Gastroesophageal sphincter (tissue), 3 donors: ENCODE data around the gene EXOC3L1.

Experiments used
- EP300 ChIP-seq: sonication (generic); formaldehyde crosslinking; IDR thresholded peaks from one replicate; pipeline ENCODE4 v1.6.1; 2017; ENCODE audit warnings: antibody characterized with exemption, mild to moderate bottlenecking
- POLR2A ChIP-seq, 2 donors: fragments of 450-650 bp; IDR thresholded peaks; one replicate each; pipeline ENCODE4 v1.6.1; 2017; ENCODE audit warnings: antibody characterized with exemption in 2 of 2, mild to moderate bottlenecking in 2 of 2, moderate library complexity in 1 of 2
- POLR2AphosphoS5 ChIP-seq: sonication (generic); formaldehyde crosslinking; IDR thresholded peaks from one replicate; pipeline ENCODE4 v1.6.1; 2017; ENCODE audit warnings: antibody characterized with exemption
- TF ChIP-seq, protein P1 (sequence below), 4 experiments: fragments of 200-600 bp in 2 of 4; fragments of 450-650 bp in 2 of 4; sonication (generic) in 1 of 4; IDR thresholded peaks; one replicate each; pipeline ENCODE4 v1.5.1; 2017 to 2019; ENCODE audit warnings: antibody characterized with exemption in 4 of 4, mild to moderate bottlenecking in 2 of 4, moderate library complexity in 2 of 4

DNA sequence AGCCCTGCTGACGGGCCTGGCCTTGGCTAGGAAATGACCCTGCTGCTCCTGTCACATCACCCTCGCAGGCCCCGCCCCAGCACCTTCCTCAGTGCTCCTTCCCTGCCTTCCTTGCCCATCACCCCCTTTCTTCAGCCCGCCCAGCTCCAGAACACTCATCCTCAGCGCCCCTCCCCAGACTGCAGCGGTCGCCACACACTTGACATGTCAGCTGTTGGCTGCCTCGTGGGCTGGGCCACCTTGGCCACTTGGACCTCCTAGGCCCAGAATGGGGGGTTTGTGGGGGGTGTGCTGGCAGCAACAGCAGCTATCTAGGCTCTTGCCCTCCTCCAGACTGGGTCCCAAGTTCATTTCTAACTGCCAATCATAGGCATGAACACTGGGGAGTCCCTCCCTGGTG is 19.6 kb upstream of the EXOC3L1 start:
- TF ChIP-seq, protein P1, sequence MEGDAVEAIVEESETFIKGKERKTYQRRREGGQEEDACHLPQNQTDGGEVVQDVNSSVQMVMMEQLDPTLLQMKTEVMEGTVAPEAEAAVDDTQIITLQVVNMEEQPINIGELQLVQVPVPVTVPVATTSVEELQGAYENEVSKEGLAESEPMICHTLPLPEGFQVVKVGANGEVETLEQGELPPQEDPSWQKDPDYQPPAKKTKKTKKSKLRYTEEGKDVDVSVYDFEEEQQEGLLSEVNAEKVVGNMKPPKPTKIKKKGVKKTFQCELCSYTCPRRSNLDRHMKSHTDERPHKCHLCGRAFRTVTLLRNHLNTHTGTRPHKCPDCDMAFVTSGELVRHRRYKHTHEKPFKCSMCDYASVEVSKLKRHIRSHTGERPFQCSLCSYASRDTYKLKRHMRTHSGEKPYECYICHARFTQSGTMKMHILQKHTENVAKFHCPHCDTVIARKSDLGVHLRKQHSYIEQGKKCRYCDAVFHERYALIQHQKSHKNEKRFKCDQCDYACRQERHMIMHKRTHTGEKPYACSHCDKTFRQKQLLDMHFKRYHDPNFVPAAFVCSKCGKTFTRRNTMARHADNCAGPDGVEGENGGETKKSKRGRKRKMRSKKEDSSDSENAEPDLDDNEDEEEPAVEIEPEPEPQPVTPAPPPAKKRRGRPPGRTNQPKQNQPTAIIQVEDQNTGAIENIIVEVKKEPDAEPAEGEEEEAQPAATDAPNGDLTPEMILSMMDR (IDR thresholded peaks at IDR 0.05), result no peak
- no peak for TF ChIP-seq POLR2AphosphoS5
- TF ChIP-seq POLR2A (IDR thresholded peaks at IDR 0.05), result no peak
- no peak for TF ChIP-seq EP300
